SK-N-SH (cell line): ENCODE results near the gene VWA3A. TPM values are rescaled to one million over a fixed set of nuclear protein-coding genes. Genes with fewer than 3 reads are reported as not detected.

Experiments
- CTCF ChIA-PET: fragments of 300-600, 350-600 bp; formaldehyde crosslinking; extraction: SDS; loops from one replicate; lab custom pipeline; 2021; lab: Yijun Ruan, JAX
- POLR2A ChIA-PET: fragments of 350-600 bp; sonication (Branson Sonifier 250); formaldehyde crosslinking; extraction: SDS; loops from one replicate; lab custom pipeline; 2020; ENCODE audit warnings: antibody characterized with exemption, inconsistent platforms; lab: Yijun Ruan, JAX
- DNase-seq: peaks from one replicate; pipeline ENCODE4 v3.0.0; 2012
- H2AFZ ChIP-seq: fragments of 200-600 bp; sonication (generic); 2 replicates; pipeline ENCODE4 v1.8.1; 2016; ENCODE audit warnings: antibody characterized with exemption, mild to moderate bottlenecking, low read depth
- H3F3A ChIP-seq: fragments of 200-600 bp; sonication (generic); replicated peaks from 2 replicates; pipeline ENCODE3; 2016; ENCODE audit warnings: antibody characterized with exemption, mild to moderate bottlenecking; ENCODE audit not compliant: insufficient read depth
- H3K27ac ChIP-seq, 2 experiments: fragments of 200-500 bp in 1 of 2; fragments of 200-600 bp in 1 of 2; sonication (Bioruptor generic) in 1 of 2; sonication (generic), shearing (Covaris generic) in 1 of 2; 2 replicates each; pipeline versions ENCODE4 v1.5.1 to v1.6.1; 2014 to 2016; ENCODE audit warnings: low read depth in 2 of 2, inconsistent platforms in 1 of 2, low read length in 1 of 2, mild to moderate bottlenecking in 1 of 2, mixed read lengths in 1 of 2
- H3K27me3 ChIP-seq: fragments of 200-600 bp; sonication (generic), shearing (Covaris generic); 2 replicates; pipeline ENCODE4 v1.6.1; 2016; ENCODE audit warnings: mixed run types; ENCODE audit not compliant: insufficient read depth
- H3K36me3 ChIP-seq, 2 experiments: fragments of 200-500 bp in 1 of 2; fragments of 200-600 bp in 1 of 2; sonication (Bioruptor generic) in 1 of 2; sonication (generic) in 1 of 2; replicated peaks in 1 of 2; 2 replicates each; pipeline versions ENCODE3 to v1.5.1; 2014 to 2016; ENCODE audit warnings: low read length in 1 of 2, mild to moderate bottlenecking in 1 of 2; ENCODE audit not compliant: insufficient read depth in 2 of 2, control insufficient read depth in 1 of 2
- H3K4me1 ChIP-seq, 2 experiments: fragments of 200-500 bp in 1 of 2; fragments of 200-600 bp in 1 of 2; sonication (Bioruptor generic) in 1 of 2; sonication (generic), shearing (Covaris generic) in 1 of 2; 2 replicates each; pipeline versions ENCODE4 v1.5.1 to v1.6.1; 2014 to 2016; ENCODE audit warnings: low read depth in 1 of 2, low read length in 1 of 2, mixed run types in 1 of 2; ENCODE audit not compliant: insufficient read depth in 2 of 2, control insufficient read depth in 1 of 2
- H3K4me2 ChIP-seq: fragments of 200-600 bp; sonication (generic), shearing (Covaris generic); 2 replicates; pipeline ENCODE4 v1.6.1; 2017; ENCODE audit warnings: mixed run types
- H3K4me3 ChIP-seq, 2 experiments: fragments of 200-500 bp in 1 of 2; fragments of 200-600 bp in 1 of 2; sonication (Bioruptor generic) in 1 of 2; sonication (generic), shearing (Covaris generic) in 1 of 2; 2 replicates each; pipeline versions ENCODE4 v1.5.1 to v1.8.1; 2014 to 2016; ENCODE audit warnings: low read depth in 2 of 2, inconsistent platforms in 1 of 2, low read length in 1 of 2, mild to moderate bottlenecking in 1 of 2, mixed read lengths in 1 of 2, moderate library complexity in 1 of 2
- H3K79me2 ChIP-seq: fragments of 200-600 bp; sonication (generic); 2 replicates; pipeline ENCODE4 v1.8.1; 2017; ENCODE audit warnings: mild to moderate bottlenecking; ENCODE audit not compliant: insufficient read depth
- H3K9ac ChIP-seq: fragments of 200-600 bp; sonication (generic); 2 replicates; pipeline ENCODE4 v1.6.1; 2017; ENCODE audit warnings: mixed run types
- H3K9me2 ChIP-seq: fragments of 200-600 bp; sonication (generic); 2 replicates; pipeline ENCODE4 v1.6.1; 2017; ENCODE audit warnings: mixed run types
- H3K9me3 ChIP-seq: fragments of 200-600 bp; sonication (generic); 2 replicates; pipeline ENCODE4 v1.6.1; 2017; ENCODE audit warnings: mixed run types, mild to moderate bottlenecking, moderate library complexity
- H4K20me1 ChIP-seq: fragments of 200-600 bp; sonication (generic); 2 replicates; pipeline ENCODE4 v1.6.1; 2017; ENCODE audit warnings: mild to moderate bottlenecking, mixed run types; ENCODE audit not compliant: insufficient read depth
- FOSL2 ChIP-seq: IDR thresholded peaks from 2 replicates; pipeline ENCODE4 v1.4.0; 2012; ENCODE audit warnings: low read depth, mild to moderate bottlenecking, moderate library complexity, borderline replicate concordance
- FOXM1 ChIP-seq: IDR thresholded peaks from 2 replicates; pipeline ENCODE4 v1.4.0; 2012; ENCODE audit warnings: low read depth, mild to moderate bottlenecking
- GATA2 ChIP-seq: sonication (generic); formaldehyde crosslinking; IDR thresholded peaks from 2 replicates; pipeline ENCODE4 v1.5.0; 2020; ENCODE audit warnings: mild to moderate bottlenecking, missing genetic modification reagents
- MAX ChIP-seq: IDR thresholded peaks from 2 replicates; pipeline ENCODE4 v1.4.0; 2012; ENCODE audit warnings: low read depth
- MEF2A ChIP-seq: IDR thresholded peaks from 2 replicates; pipeline ENCODE4 v1.4.0; 2012; ENCODE audit warnings: low read depth, borderline replicate concordance
- NFIC ChIP-seq: IDR thresholded peaks from 2 replicates; pipeline ENCODE4 v1.4.0; 2012; ENCODE audit warnings: borderline replicate concordance
- PBX3 ChIP-seq: IDR thresholded peaks from 2 replicates; pipeline ENCODE4; 2012
- POLR2AphosphoS5 ChIP-seq: IDR thresholded peaks from 2 replicates; pipeline ENCODE4 v1.6.1; 2012; ENCODE audit warnings: low read depth, low read length
- TAF1 ChIP-seq: IDR thresholded peaks from 2 replicates; pipeline ENCODE4 v1.6.1; 2012; ENCODE audit warnings: low read depth, mild to moderate bottlenecking, low read length, moderate library complexity, borderline replicate concordance
- USF2 ChIP-seq: fragments of 150-350 bp; IDR thresholded peaks from 2 replicates; pipeline ENCODE4 v1.6.1; 2017; ENCODE audit warnings: antibody characterized with exemption, low read length, low read depth, borderline replicate concordance
- YY1 ChIP-seq: IDR thresholded peaks from 2 replicates; pipeline ENCODE4 v1.4.0; 2012; ENCODE audit warnings: low read depth, mild to moderate bottlenecking
- ZBTB33 ChIP-seq: IDR thresholded peaks from 2 replicates; pipeline ENCODE4 v1.4.0; 2012; ENCODE audit warnings: low read depth, borderline replicate concordance
- WGBS: methylation state at CpG from one replicate; pipeline ENCODE4 v1.1.6; 2017; ENCODE audit warnings: low lambda C conversion rate; 5-methylcytosine and 5-hydroxymethylcytosine counted together
- polyA plus RNA-seq, 3 experiments: library from polyadenylated mRNA; depleted of rRNA; stranded (reverse); fragments of >200 nt; gene quantifications; 2 replicates each; pipeline ENCODE4 v1.2.3, GENCODE V29; 2012

The VWA3A gene
- polyA plus RNA-seq, 1 of the 3 experiments (the other 2 are of a cell fraction) = not detected

- no peaks in the 10 kb centered on the region for H3F3A ChIP-seq
- CTCF ChIA-PET = interaction anchor here (1.5 to 2.8 kb wide), 2 partner anchors 14 to 16 kb away, joined by 3 to 18 read pairs; no protein-coding TSS in a partner anchor
- TF ChIP-seq YY1 (no peak), TAF1 (no peak), POLR2AphosphoS5 (no peak), FOXM1 (no peak), GATA2 (CRISPR knock-in tag) (no peak), MEF2A (no peak), PBX3 (no peak), USF2 (no peak), MAX (no peak), ZBTB33 (no peak), FOSL2 (no peak), NFIC (no peak)
- TF ChIP-seq, all 33 proteins: peak for 0
- Histone ChIP-seq H4K20me1 (no peaks in the 10 kb centered on the region), H3K4me2 (no peak overlapping the region), H3K9me2 (no peaks in the 10 kb centered on the region), H3K4me1 (no peaks in the 10 kb centered on the region), H3K36me3 (no peaks in the 10 kb centered on the region), H3K9me3 (no peaks in the 10 kb centered on the region), H3K27ac (no peak overlapping the region), H2AFZ (no peak overlapping the region), H3K79me2 (no peaks in the 10 kb centered on the region), H3K9ac (no peak overlapping the region), H3K27me3 (no peaks in the 10 kb centered on the region), H3K4me3 (no peak overlapping the region)
- DNase-seq = no peak
- WGBS = 75% methylated on average over 9 of the region's 9 CpGs
- POLR2A ChIA-PET = no interaction called here
Measured at GRCh38 chr16:22174642-22175041, 82.3 kb downstream of the VWA3A start.
